ENCODE results near the gene MPHOSPH6.

Gene MPHOSPH6

GRCh38 chr16:82185012-82185411 lies 15.0 kb upstream of the MPHOSPH6 start:
- TF ChIP-seq NFIC (IDR thresholded peaks at IDR 0.05) (no peak), MAX (IDR thresholded peaks at IDR 0.05) (no peak), TCF12 (IDR thresholded peaks at IDR 0.05; ENCODE audit: low read depth) (no peak), EP300 (IDR thresholded peaks at IDR 0.05; ENCODE audit: borderline replicate concordance) (no peak), CEBPB (IDR thresholded peaks at IDR 0.05) (no peak), FOXM1 (IDR thresholded peaks at IDR 0.05; ENCODE audit: borderline replicate concordance, low read depth) (no peak), CREB1 (IDR thresholded peaks at IDR 0.05; ENCODE audit: low read depth) (no peak), TEAD4 (IDR thresholded peaks at IDR 0.05) (no peak), TAF1 (IDR thresholded peaks at IDR 0.05; ENCODE audit: low read depth) (no peak), RAD21 (IDR thresholded peaks at IDR 0.05; ENCODE audit: low read depth) (no peak), YY1 (IDR thresholded peaks at IDR 0.05; ENCODE audit: low read depth) (no peak), EGR1 (IDR thresholded peaks at IDR 0.05) (no peak), ZBTB7A (IDR thresholded peaks at IDR 0.05; ENCODE audit: low read depth) (no peak)
- TF ChIP-seq, protein P1, sequence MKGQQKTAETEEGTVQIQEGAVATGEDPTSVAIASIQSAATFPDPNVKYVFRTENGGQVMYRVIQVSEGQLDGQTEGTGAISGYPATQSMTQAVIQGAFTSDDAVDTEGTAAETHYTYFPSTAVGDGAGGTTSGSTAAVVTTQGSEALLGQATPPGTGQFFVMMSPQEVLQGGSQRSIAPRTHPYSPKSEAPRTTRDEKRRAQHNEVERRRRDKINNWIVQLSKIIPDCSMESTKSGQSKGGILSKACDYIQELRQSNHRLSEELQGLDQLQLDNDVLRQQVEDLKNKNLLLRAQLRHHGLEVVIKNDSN (IDR thresholded peaks at IDR 0.05): no peak
- TF ChIP-seq, protein P2, sequence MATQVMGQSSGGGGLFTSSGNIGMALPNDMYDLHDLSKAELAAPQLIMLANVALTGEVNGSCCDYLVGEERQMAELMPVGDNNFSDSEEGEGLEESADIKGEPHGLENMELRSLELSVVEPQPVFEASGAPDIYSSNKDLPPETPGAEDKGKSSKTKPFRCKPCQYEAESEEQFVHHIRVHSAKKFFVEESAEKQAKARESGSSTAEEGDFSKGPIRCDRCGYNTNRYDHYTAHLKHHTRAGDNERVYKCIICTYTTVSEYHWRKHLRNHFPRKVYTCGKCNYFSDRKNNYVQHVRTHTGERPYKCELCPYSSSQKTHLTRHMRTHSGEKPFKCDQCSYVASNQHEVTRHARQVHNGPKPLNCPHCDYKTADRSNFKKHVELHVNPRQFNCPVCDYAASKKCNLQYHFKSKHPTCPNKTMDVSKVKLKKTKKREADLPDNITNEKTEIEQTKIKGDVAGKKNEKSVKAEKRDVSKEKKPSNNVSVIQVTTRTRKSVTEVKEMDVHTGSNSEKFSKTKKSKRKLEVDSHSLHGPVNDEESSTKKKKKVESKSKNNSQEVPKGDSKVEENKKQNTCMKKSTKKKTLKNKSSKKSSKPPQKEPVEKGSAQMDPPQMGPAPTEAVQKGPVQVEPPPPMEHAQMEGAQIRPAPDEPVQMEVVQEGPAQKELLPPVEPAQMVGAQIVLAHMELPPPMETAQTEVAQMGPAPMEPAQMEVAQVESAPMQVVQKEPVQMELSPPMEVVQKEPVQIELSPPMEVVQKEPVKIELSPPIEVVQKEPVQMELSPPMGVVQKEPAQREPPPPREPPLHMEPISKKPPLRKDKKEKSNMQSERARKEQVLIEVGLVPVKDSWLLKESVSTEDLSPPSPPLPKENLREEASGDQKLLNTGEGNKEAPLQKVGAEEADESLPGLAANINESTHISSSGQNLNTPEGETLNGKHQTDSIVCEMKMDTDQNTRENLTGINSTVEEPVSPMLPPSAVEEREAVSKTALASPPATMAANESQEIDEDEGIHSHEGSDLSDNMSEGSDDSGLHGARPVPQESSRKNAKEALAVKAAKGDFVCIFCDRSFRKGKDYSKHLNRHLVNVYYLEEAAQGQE (IDR thresholded peaks at IDR 0.05; ENCODE audit: low read depth): no peak

- TF ChIP-seq NFIC (IDR thresholded peaks at IDR 0.05) (no peak), MAX (IDR thresholded peaks at IDR 0.05) (no peak), CEBPB (IDR thresholded peaks at IDR 0.05) (no peak), TEAD4 (IDR thresholded peaks at IDR 0.05) (no peak), FOXM1 (IDR thresholded peaks at IDR 0.05; ENCODE audit: borderline replicate concordance, low read depth) (no peak), CREB1 (IDR thresholded peaks at IDR 0.05; ENCODE audit: low read depth) (no peak)
- TF ChIP-seq, protein P1 (IDR thresholded peaks at IDR 0.05): no peak
Measured at GRCh38 chr16:82184213-82184612, 14.2 kb upstream of the MPHOSPH6 start.

GRCh38 chr16:82183004-82183397 lies 13.0 kb upstream of the MPHOSPH6 start:
- TF ChIP-seq ZBTB7A (IDR thresholded peaks at IDR 0.05; ENCODE audit: low read depth) (no peak), CREB1 (IDR thresholded peaks at IDR 0.05; ENCODE audit: low read depth) (no peak), MAX (IDR thresholded peaks at IDR 0.05) (no peak)

GRCh38 chr16:82182266-82183003 lies 12.4 kb upstream of the MPHOSPH6 start:
- TF ChIP-seq RAD21 (IDR thresholded peaks at IDR 0.05; ENCODE audit: low read depth) (no peak), MAX (IDR thresholded peaks at IDR 0.05) (no peak)

DNA sequence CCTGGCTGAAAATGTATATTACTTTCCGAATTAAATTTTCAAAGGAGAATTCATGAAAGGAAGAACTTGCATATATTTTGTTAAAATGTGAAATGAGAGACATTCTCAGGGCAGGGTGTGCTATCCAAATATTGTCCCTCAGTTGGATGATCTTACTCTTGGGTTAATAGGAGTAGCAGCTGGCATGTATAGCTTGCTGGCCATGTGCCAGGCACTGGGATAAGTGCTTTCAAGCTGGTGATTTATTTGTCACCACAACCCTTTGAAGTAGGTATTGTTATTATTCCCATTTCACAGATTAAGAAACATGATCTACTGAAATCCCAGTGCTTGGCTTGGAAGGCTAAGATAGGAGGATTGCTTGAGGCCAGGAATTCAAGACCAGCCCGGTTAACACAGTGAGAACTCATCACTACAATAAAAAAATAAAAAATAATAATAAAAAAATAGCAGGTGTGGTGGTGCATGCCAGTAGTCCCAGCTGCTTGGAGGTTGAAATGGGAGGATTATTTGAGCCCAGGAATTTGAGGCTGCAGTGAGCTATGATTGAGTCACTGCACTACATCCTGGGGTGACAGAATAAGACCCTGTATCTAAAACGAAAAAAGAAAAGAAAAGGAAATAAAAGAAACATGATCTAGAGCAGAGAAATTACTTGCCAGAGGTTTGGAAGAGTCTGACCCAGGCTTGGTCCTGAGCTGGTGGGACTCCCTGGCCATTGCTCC lies 11.6 kb upstream of the MPHOSPH6 start:
- no peak for TF ChIP-seq FOXM1 (IDR thresholded peaks at IDR 0.05; ENCODE audit: borderline replicate concordance, low read depth)
- TF ChIP-seq TEAD4 (IDR thresholded peaks at IDR 0.05): no peak
- TF ChIP-seq, protein P1 (IDR thresholded peaks at IDR 0.05): no peak
- no peak for TF ChIP-seq CREB1 (IDR thresholded peaks at IDR 0.05; ENCODE audit: low read depth)
- no peak for TF ChIP-seq MAX (IDR thresholded peaks at IDR 0.05)
- TF ChIP-seq EP300 (IDR thresholded peaks at IDR 0.05; ENCODE audit: borderline replicate concordance): no peak
- no peak for TF ChIP-seq ZBTB7A (IDR thresholded peaks at IDR 0.05; ENCODE audit: low read depth)
- no peak for TF ChIP-seq NFIC (IDR thresholded peaks at IDR 0.05)

- no peak for TF ChIP-seq TCF12 (IDR thresholded peaks at IDR 0.05; ENCODE audit: low read depth)
- no peak for TF ChIP-seq MAX (IDR thresholded peaks at IDR 0.05)
- TF ChIP-seq CEBPB (IDR thresholded peaks at IDR 0.05): no peak
Measured at GRCh38 chr16:82178352-82178751, 8.3 kb upstream of the MPHOSPH6 start.

GRCh38 chr16:82177555-82177954 lies 7.5 kb upstream of the MPHOSPH6 start:
- no peak for TF ChIP-seq NFIC (IDR thresholded peaks at IDR 0.05)
- TF ChIP-seq RAD21 (IDR thresholded peaks at IDR 0.05; ENCODE audit: low read depth): no peak
- TF ChIP-seq TEAD4 (IDR thresholded peaks at IDR 0.05): no peak
- TF ChIP-seq TAF1 (IDR thresholded peaks at IDR 0.05; ENCODE audit: low read depth): no peak
- TF ChIP-seq MAX (IDR thresholded peaks at IDR 0.05): no peak
- TF ChIP-seq ZBTB7A (IDR thresholded peaks at IDR 0.05; ENCODE audit: low read depth): no peak
- TF ChIP-seq, protein P2 (IDR thresholded peaks at IDR 0.05; ENCODE audit: low read depth): no peak
- no peak for TF ChIP-seq YY1 (IDR thresholded peaks at IDR 0.05; ENCODE audit: low read depth)
- no peak for TF ChIP-seq CREB1 (IDR thresholded peaks at IDR 0.05; ENCODE audit: low read depth)
- TF ChIP-seq, protein P1 (IDR thresholded peaks at IDR 0.05): no peak
- no peak for TF ChIP-seq EP300 (IDR thresholded peaks at IDR 0.05; ENCODE audit: borderline replicate concordance)

All from Ishikawa (cell line).